ENCODE measurements around the gene GFM1. TPM values are rescaled to one million over a fixed set of nuclear protein-coding genes. Genes with fewer than 3 reads are reported as not detected.

GFM1 gene
- 10 to 100 TPM; 40.2 to 61.5 (median 43.8) TPM for total RNA-seq
- long read RNA-seq, transcript GFM1-210 (18 exons, 3,721 nt) = major isoform, 11 of 14 reads
- long read RNA-seq, partial matches to known transcripts = 1 of 14 reads
- long read RNA-seq, other reads (novel, unspliced or antisense) = 1 of 14 reads

GRCh38 chr3:158644345-158644908, at the start of gene GFM1:
TSS of gene GFM1 (plus strand) at chr3:158644527. CDS start at chr3:158644635, 108 bp downstream.
- peak within 1 kb of the TSS; percentile 60 to 75 (median 70) for H3K27ac ChIP-seq
- peak; percentile 99 to 100 (median 99) for ATAC-seq
- under 1% methylated on average over 37 of the region's 42 CpGs for WGBS (ENCODE audit: insufficient coverage, low coverage, low lambda C conversion rate, missing lambda C conversion rate)
- peak within 1 kb of the TSS; percentile 52 to 98 (median 95) for H3K4me3 ChIP-seq
- H3K36me3 ChIP-seq = peaks cover 0 to 13% (median 0%) of the 10 kb centered on the region in 4 donors
- DNase-seq = peak; percentile 91 to 95 (median 93)
- peaks cover 0 to 12% (median 5%) of the 10 kb centered on the region in 4 donors for H3K4me1 ChIP-seq
- no peaks in the 10 kb centered on the region for H3K9me3 ChIP-seq
- no peaks in the 10 kb centered on the region for H3K27me3 ChIP-seq
- intact Hi-C loops (cut with DNase I) = no loop called here
- peak; percentile 54 for TF ChIP-seq POLR2A (IDR thresholded peaks at IDR 0.05)
- TF ChIP-seq CTCF (IDR thresholded peaks at IDR 0.05) = peak; percentile 61 to 98 (median 97)

- no peaks in the 10 kb centered on the region for H3K9me3 ChIP-seq
- H3K27me3 ChIP-seq = no peaks in the 10 kb centered on the region
- ATAC-seq (no peak), DNase-seq (no peak)
- no peaks in the 10 kb centered on the region for H3K36me3 ChIP-seq
- TF ChIP-seq POLR2A (IDR thresholded peaks at IDR 0.05) (no peak), CTCF (IDR thresholded peaks at IDR 0.05) (no peak)
- 91% methylated on average over 2 of the region's 2 CpGs for WGBS (ENCODE audit: insufficient coverage, low coverage, low lambda C conversion rate, missing lambda C conversion rate)
- no peaks in the 10 kb centered on the region for H3K4me1 ChIP-seq
- H3K4me3 ChIP-seq = no peak overlapping the region
- intact Hi-C loops (cut with DNase I) = no loop called here
- no peak overlapping the region for H3K27ac ChIP-seq
Observed at GRCh38 chr3:158600787-158601186, 43.5 kb upstream of the GFM1 start.

- H3K4me3 ChIP-seq = no peak overlapping the region
- no peak for DNase-seq
- TF ChIP-seq CTCF (IDR thresholded peaks at IDR 0.05) = no peak
- TF ChIP-seq POLR2A (IDR thresholded peaks at IDR 0.05) = no peak
- no peaks in the 10 kb centered on the region for H3K36me3 ChIP-seq
- H3K9me3 ChIP-seq = no peaks in the 10 kb centered on the region
- no peaks in the 10 kb centered on the region for H3K27me3 ChIP-seq
- no peaks in the 10 kb centered on the region for H3K4me1 ChIP-seq
- ATAC-seq = no peak
- intact Hi-C loops (cut with DNase I) = no loop called here
- no peak overlapping the region for H3K27ac ChIP-seq
Observed at GRCh38 chr3:158602227-158602626, 42.1 kb upstream of the GFM1 start.

- Histone ChIP-seq H3K4me3 (no peak overlapping the region), H3K27me3 (no peaks in the 10 kb centered on the region), H3K9me3 (no peaks in the 10 kb centered on the region), H3K4me1 (no peaks in the 10 kb centered on the region), H3K36me3 (no peaks in the 10 kb centered on the region), H3K27ac (no peak overlapping the region)
- DNase-seq = no peak
- intact Hi-C loops (cut with DNase I) = no loop called here
- no peak for ATAC-seq
- TF ChIP-seq POLR2A (IDR thresholded peaks at IDR 0.05) = no peak
- TF ChIP-seq CTCF (IDR thresholded peaks at IDR 0.05) = no peak
- WGBS (ENCODE audit: insufficient coverage, low coverage, low lambda C conversion rate, missing lambda C conversion rate) = 33% methylated on average over 1 of the region's 1 CpG
Observed at GRCh38 chr3:158617982-158618875, 26.1 kb upstream of the GFM1 start.

All from right lobe of liver (tissue), 6 donors.